Gastrocnemius medialis (tissue), 4 donors: Measurements from ENCODE around the gene CHST8.

Experiments used
- POLR2A ChIP-seq, 2 donors: fragments of 450-650 bp; IDR thresholded peaks; one replicate each; pipeline ENCODE4 v1.6.1; 2017; ENCODE audit warnings: antibody characterized with exemption in 2 of 2, mild to moderate bottlenecking in 2 of 2, moderate library complexity in 2 of 2
- TF ChIP-seq, protein P1 (sequence below), 5 experiments: fragments of 450-650 bp in 3 of 5; fragments of 200-600 bp in 2 of 5; sonication (generic) in 2 of 5; IDR thresholded peaks in 4 of 5; conservative IDR thresholded peaks in 1 of 5; 1 replicate in 4 of 5; 2 replicates in 1 of 5; pipeline ENCODE4 v1.5.1; 2016 to 2019; ENCODE audit warnings: antibody characterized with exemption in 5 of 5, mild to moderate bottlenecking in 3 of 5, moderate library complexity in 3 of 5

DNA sequence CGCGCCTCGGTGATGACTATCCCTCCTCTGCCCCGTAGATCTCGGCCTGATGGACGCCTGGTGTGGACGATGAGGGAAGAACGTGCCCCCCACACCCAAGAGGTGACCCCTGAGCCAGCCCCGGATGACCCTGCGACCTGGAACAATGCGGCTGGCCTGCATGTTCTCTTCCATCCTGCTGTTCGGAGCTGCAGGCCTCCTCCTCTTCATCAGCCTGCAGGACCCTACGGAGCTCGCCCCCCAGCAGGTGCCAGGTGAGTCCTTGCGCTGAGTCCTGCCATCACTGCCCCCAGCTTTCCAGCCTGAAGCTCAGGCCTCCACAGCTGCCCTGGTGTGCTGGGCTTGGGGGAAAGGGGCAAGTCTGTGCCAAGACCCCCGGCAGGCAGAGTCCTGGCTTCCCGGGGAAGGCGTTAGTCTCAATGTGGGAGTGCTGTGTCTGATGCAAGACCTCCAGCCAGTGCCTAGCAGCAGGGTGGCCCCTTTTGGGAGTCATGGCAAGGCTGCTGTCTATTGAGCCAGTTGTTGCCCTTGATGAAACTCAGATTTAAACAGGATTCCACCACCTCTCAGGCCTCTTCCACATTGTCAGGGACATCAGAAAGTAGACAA is 67.5 kb downstream of the CHST8 start:
- TF ChIP-seq, protein P1, sequence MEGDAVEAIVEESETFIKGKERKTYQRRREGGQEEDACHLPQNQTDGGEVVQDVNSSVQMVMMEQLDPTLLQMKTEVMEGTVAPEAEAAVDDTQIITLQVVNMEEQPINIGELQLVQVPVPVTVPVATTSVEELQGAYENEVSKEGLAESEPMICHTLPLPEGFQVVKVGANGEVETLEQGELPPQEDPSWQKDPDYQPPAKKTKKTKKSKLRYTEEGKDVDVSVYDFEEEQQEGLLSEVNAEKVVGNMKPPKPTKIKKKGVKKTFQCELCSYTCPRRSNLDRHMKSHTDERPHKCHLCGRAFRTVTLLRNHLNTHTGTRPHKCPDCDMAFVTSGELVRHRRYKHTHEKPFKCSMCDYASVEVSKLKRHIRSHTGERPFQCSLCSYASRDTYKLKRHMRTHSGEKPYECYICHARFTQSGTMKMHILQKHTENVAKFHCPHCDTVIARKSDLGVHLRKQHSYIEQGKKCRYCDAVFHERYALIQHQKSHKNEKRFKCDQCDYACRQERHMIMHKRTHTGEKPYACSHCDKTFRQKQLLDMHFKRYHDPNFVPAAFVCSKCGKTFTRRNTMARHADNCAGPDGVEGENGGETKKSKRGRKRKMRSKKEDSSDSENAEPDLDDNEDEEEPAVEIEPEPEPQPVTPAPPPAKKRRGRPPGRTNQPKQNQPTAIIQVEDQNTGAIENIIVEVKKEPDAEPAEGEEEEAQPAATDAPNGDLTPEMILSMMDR (IDR thresholded peaks at IDR 0.05 in 4 of 5, conservative IDR thresholded peaks at IDR 0.05 in 1 of 5) = no peak
- no peak for TF ChIP-seq POLR2A (IDR thresholded peaks at IDR 0.05)
